ENCODE data around the gene SFXN5. TPM values are rescaled to one million over a fixed set of nuclear protein-coding genes. Genes with fewer than 3 reads are reported as not detected.

The SFXN5 gene
- polyA plus RNA-seq, 2 of the 4 experiments (the other 2 are of a cell fraction) = 16.7 to 19.6 TPM

DNA sequence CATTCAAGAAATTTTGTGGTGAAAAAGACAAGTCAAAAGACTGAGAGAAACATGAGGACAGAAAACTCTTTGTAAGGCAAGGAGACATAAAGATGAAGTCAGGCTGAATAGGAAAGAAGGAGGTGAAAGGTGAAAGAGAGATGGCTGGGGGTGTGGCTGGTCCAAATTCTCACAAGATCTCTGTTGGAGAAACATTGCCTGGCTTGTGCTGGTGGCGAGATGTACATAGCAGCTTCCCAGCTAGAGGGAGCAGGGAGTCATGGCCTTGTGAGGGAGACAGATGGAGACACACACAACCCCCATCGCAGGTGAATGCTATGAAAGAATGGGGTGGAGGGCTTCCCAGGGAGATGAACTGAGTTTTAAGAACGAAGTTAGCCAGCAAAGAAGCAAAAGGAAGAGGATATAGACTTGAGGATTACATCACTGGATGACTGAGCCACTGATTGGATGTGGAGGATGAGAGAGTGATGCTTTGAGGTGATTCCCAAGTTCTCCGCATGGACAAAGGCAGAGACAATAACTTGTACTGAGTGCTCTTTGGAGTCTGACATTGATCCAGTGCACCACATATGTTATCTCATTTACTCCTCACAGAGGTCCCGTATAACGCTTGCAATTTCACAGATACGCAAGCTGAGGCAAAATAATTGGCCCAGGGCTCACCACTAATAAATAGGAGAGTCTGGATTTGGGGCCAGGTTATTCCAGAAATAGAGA, 157.9 kb downstream of the SFXN5 start:
- Histone ChIP-seq H3K4me2 (no peak overlapping the region), H3K4me3 (no peak overlapping the region), H3K27ac (no peak overlapping the region), H3K9me3 (no peaks in the 10 kb centered on the region), H3K4me1 (peaks cover 32% of the 10 kb centered on the region)
- FAIRE-seq = no peak
- ChIA-PET POLR2A (no interaction called here), CTCF (interaction anchor here (0.5 to 13.4 kb wide), 4 partner anchors 12 to 427 kb away, joined by 4 to 211 read pairs (median 14); partner anchors contain the start of gene SPR)
- 40% methylated on average over 7 of the region's 7 CpGs for WGBS (ENCODE audit: missing lambda C conversion rate)
- peak; percentile 18 to 45; a peak in 2 of 6 replicates for ATAC-seq
- DNase-seq (ENCODE audit: low read depth in 1 of 2, low spot score in 1 of 2) = peak in 1 of 2 experiments; percentile 66
- no peak for TF ChIP-seq CEBPB (IDR thresholded peaks at IDR 0.05)
- TF ChIP-seq, protein P1, sequence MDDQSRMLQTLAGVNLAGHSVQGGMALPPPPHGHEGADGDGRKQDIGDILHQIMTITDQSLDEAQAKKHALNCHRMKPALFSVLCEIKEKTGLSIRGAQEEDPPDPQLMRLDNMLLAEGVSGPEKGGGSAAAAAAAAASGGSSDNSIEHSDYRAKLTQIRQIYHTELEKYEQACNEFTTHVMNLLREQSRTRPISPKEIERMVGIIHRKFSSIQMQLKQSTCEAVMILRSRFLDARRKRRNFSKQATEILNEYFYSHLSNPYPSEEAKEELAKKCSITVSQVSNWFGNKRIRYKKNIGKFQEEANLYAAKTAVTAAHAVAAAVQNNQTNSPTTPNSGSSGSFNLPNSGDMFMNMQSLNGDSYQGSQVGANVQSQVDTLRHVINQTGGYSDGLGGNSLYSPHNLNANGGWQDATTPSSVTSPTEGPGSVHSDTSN (IDR thresholded peaks at IDR 0.05) = no peak
- TF ChIP-seq, protein P2, sequence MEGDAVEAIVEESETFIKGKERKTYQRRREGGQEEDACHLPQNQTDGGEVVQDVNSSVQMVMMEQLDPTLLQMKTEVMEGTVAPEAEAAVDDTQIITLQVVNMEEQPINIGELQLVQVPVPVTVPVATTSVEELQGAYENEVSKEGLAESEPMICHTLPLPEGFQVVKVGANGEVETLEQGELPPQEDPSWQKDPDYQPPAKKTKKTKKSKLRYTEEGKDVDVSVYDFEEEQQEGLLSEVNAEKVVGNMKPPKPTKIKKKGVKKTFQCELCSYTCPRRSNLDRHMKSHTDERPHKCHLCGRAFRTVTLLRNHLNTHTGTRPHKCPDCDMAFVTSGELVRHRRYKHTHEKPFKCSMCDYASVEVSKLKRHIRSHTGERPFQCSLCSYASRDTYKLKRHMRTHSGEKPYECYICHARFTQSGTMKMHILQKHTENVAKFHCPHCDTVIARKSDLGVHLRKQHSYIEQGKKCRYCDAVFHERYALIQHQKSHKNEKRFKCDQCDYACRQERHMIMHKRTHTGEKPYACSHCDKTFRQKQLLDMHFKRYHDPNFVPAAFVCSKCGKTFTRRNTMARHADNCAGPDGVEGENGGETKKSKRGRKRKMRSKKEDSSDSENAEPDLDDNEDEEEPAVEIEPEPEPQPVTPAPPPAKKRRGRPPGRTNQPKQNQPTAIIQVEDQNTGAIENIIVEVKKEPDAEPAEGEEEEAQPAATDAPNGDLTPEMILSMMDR (IDR thresholded peaks at IDR 0.05) = 0 out of 3 replicates have a peak, but pooled peaks have one; percentile 17

DNA sequence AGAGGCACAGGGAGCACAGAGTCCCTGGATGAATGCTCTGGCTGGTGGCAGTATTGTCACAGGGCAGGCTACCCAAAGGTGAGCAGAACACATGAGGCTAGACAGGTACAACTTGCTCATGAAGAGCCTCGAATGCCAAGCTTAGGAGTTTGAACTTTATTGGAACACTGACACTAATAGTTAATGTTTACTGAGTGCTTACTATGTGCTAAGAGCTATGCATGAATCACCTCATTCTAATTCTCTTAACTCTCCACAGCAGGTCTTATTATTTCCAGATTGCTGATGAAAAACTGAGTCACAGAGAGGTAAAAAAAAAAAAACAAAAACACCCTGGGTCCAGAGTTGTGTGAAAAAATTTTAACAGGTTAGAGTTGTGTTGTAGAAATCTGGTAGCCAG, 160.3 kb downstream of the SFXN5 start:
- TF ChIP-seq ZFP36 (IDR thresholded peaks at IDR 0.05; ENCODE audit: borderline replicate concordance, partially characterized antibody) (no peak), MAFK (IDR thresholded peaks at IDR 0.05; ENCODE audit: partially characterized antibody) (no peak), HOXB13 (CRISPR knock-in tag; IDR thresholded peaks at IDR 0.05; ENCODE audit: low read depth) (no peak), E2F6 (IDR thresholded peaks at IDR 0.05; ENCODE audit: borderline replicate concordance, low read depth) (no peak), RCOR1 (IDR thresholded peaks at IDR 0.05; ENCODE audit: low read depth, low read length) (no peak), RARB (CRISPR knock-in tag; IDR thresholded peaks at IDR 0.05) (no peak), USF2 (IDR thresholded peaks at IDR 0.05) (no peak), ZNF302 (CRISPR knock-in tag; IDR thresholded peaks at IDR 0.05) (no peak), CHD4 (IDR thresholded peaks at IDR 0.05; ENCODE audit: borderline replicate concordance) (no peak), SMC3 (IDR thresholded peaks at IDR 0.05) (no peak), NR3C1 (IDR thresholded peaks at IDR 0.05) (no peak), JUN (IDR thresholded peaks at IDR 0.05) (no peak), FOXS1 (CRISPR knock-in tag; IDR thresholded peaks at IDR 0.05) (no peak), ZC3H11A (IDR thresholded peaks at IDR 0.05) (no peak), RFX5 (IDR thresholded peaks at IDR 0.05) (no peak)
- TF ChIP-seq, protein P2 (IDR thresholded peaks at IDR 0.05) = no peak
- TF ChIP-seq, protein P3, sequence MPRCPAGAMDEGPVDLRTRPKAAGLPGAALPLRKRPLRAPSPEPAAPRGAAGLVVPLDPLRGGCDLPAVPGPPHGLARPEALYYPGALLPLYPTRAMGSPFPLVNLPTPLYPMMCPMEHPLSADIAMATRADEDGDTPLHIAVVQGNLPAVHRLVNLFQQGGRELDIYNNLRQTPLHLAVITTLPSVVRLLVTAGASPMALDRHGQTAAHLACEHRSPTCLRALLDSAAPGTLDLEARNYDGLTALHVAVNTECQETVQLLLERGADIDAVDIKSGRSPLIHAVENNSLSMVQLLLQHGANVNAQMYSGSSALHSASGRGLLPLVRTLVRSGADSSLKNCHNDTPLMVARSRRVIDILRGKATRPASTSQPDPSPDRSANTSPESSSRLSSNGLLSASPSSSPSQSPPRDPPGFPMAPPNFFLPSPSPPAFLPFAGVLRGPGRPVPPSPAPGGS (IDR thresholded peaks at IDR 0.05) = no peak
- TF ChIP-seq, protein P4, sequence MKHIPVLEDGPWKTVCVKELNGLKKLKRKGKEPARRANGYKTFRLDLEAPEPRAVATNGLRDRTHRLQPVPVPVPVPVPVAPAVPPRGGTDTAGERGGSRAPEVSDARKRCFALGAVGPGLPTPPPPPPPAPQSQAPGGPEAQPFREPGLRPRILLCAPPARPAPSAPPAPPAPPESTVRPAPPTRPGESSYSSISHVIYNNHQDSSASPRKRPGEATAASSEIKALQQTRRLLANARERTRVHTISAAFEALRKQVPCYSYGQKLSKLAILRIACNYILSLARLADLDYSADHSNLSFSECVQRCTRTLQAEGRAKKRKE (CRISPR knock-in tag; IDR thresholded peaks at IDR 0.05; ENCODE audit: low read depth) = no peak
- CTCF ChIA-PET = interaction anchor here (0.6 to 13.4 kb wide), 4 partner anchors 20 to 266 kb away, joined by 3 to 211 read pairs (median 5); partner anchors contain the start of gene SPR
- FAIRE-seq (no peak), DNase-seq (ENCODE audit: low read depth in 1 of 2, low spot score in 1 of 2) (no peak), ATAC-seq (no peak)
- no peak overlapping the region for H3K4me2 ChIP-seq
- WGBS (ENCODE audit: missing lambda C conversion rate) = 5% methylated on average over 1 of the region's 1 CpG
- no peak overlapping the region for H3K4me3 ChIP-seq
- H3K9me3 ChIP-seq = peaks cover 4% of the 10 kb centered on the region
- POLR2A ChIA-PET = no interaction called here
- peaks cover 13% of the 10 kb centered on the region; the same call in 1 of the 3 replicates for H3K4me1 ChIP-seq
- H3K27ac ChIP-seq = no peak overlapping the region
